Nucleus accumbens (tissue), 56 donors: Measurements from ENCODE around the gene CUBN.
"Not testable (repeated sequence)": the region's sequence is repeated elsewhere in the genome, so short reads cannot be mapped to it uniquely, and the experiment has no call there.

Experiments used
- DNase-seq, 56 donors: peaks; one replicate each; lab custom pipeline; 2025; lab: John Stamatoyannopoulos, UW

Gene CUBN

DNA sequence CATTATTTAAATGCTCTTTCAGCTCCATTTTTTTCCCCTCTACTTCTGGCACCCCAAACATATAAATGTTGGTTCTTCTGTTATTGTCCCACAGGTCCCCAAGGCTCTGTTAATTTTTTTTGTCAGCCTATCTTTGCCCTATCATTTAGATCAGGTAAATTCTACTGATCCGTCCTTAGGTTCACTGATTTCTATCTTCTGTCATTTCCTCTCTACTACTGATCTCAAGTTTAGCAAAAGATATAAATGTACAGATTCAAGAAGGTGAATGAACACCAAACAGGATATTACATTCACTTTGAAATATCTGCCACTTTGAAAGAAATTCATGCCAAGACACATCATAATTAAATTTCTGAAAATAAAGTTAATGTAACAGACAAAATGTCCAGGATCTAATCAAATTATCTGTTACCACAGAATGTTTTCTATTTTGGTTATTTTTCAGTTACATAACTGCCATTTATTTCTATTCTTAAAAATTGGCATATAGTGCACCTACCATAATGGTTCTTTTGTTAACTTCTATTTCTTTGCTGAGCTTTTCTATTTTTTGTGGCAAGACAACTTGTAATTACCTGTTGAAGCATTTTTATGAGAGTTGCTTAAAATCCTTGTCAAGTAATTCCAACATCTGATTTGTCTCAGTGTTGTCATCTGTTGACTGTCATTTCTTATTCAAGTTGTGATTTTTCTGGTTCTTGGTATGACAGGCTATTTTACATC lies 12.1 kb upstream of the CUBN start:
- DNase-seq, result no peak

DNA sequence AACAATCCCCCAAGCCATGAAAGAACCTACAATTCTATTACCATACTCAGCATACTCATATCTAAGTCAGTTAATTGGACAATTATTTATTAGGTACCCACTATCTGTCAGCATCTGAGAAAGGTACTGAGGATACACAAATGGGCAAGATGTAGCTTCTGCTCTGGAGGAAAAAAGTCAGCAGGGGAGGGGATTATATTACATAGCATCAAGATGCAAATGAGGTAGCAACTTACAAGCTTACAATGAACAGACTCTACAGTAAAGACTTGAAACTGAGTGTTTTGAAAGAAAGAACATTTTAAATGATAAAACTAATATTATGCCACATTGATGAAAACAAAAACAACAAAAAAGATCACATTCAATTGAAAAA lies 10.8 kb upstream of the CUBN start:
- no peak for DNase-seq

DNA sequence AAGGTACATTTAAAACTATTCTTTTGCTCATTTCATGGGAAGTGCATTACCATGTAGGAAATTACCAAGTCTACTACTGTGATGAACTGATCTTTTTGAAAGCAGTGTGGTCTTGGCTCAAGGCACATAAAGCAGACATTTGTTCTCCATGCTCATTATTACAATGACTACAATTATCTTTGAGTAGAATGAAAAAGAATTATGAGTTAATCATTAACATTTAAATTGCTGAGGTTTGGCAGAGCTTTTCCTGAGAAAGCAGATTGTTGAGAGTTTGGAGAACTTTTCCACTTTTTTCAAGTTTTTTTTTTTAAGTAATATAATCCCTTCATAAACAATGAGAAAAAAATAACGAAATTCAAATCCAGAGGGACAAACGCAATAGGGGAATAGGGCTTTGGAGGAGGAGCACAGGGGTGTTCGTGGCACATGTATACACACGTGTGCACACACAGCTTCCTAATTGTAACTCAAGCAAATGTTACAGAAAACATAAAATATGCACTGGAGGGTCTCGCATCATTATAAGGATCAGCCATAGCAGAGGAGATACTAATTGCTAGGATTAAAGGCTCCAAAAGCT lies 8.9 kb upstream of the CUBN start:
- DNase-seq, result no peak

DNA sequence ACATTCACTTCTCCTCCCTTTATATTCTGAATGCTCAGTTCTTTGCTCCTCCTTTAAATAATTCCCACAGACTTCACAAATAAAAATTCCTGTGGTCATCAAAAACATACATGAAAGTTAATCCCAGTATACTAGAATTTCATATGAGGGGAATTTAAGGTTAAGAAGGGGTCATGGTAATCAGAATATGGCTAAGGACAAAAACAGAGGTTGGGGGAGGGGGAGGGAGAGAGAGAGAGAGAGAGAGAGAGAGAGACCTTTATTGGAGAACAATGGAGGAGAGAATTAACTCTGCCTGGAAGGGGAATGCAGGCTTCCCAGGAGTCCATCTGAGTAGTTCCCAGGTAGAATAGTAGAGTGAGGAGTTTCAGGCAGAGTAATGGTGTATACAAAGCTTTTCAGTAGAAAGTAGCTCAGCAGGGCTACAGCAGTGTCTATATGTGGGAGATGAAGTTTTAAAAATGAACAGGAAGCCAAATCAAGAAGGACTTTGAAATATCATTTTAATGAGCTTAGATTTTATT lies 5.2 kb upstream of the CUBN start:
- no peak for DNase-seq

DNA sequence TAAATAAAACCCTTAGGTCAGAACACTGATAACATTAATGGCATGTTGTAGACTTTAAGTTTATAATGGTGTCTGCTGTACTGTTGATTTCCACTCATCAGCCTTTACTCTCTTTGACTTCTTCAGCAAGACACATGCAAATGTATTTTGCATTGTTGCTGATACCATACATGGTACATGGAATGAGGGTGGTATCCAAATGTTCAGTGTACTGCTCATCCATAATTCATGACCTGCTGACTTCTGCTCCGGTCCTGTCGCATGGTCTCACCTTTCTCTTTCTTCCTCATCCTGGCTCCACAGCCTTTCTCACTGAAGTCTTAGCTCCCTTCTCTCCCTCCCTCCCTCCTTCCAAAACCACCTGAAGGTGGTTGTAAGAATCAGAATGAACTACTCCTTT lies 4.7 kb upstream of the CUBN start:
- DNase-seq, result no peak

DNA sequence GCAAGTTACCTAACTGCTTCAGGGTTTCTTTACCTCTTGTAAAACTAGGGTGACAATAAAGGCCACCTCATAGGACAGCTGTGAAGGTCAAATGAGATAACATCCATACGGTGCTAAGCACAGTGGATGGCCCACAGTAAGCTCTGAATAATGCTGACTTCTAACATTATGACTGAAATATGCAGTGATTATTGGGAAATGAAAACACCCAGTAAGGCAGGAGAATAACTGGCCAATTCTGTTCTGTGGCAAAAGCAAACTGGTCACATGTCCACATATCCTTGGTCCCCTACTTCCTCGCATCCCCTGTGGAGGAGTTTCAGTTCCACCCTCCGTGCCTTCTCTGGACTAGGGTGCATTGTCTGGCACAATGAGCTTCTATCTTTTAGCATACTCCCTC lies 1.4 kb downstream of the CUBN start:
- no peak for DNase-seq

GRCh38 chr10:17126327-17126726 lies 3.3 kb downstream of the CUBN start:
- no peak for DNase-seq

GRCh38 chr10:17125206-17125893 lies 4.3 kb downstream of the CUBN start:
- DNase-seq, result no peak

- DNase-seq, result no peak
Measured at GRCh38 chr10:17123961-17124360, 5.7 kb downstream of the CUBN start.

DNA sequence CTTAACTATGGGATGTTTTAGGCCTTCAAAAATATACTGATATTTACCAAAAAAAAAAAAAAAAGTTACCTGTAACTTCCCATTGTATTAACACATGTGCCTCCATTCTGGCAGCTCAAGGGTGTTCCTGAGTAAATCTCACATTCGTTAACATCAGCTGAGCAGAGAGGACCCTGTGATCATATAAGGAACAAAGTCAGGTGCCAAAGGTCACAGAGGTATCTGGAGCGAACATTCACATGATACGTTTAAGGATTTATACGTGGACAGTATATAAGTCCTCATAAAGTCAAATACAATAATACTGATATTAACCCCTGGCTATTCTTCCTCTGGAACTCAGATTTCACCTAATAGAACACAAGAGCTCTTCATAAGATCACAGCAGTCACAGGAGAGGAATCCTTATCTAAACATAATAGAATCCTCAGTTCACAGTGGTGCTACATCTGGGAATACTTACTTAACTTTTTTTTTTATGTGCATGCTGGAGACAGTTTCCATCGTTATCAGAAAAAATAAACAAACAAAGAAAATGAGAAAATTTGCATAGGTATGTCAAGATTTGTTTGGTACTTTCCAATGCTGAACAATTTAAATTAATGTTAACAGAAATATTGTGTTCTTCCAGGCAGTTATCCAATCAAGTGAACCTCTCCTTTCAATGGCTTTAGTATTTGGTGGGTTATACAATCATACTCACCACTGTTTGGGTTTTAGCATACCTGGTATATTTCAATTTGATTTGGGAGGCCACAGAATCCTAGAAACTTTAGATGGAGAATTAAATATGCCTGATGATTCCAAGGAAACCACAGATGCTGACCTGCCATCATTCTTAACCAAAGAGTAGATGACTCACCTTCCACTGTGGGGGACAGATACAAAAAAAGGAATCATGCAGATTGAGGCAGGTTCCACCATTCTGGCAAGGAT lies 6.6 kb downstream of the CUBN start:
- no peak for DNase-seq

GRCh38 chr10:17122052-17122451 lies 7.6 kb downstream of the CUBN start:
- DNase-seq, result no peak

DNA sequence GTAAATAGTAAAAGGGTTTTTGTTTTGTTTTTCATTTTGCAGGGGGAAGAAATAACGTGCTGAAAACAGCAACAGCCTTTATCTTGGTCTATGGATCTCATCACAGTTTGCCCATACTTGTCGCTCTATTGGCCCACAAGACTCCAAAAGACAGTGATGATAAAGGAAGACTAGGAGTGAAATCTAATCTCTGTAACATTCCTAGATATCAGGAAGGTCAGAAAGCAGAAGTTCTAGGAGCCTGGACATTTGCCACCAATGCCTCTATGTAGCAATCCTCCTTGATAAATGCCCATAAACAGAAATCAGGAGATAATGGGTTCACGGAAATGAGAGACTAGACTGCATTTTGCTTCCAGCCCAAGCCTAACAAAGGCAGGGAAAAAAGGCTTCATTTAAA lies 8.9 kb downstream of the CUBN start:
- DNase-seq, result no peak

- no peak for DNase-seq
Measured at GRCh38 chr10:17119845-17120244, 9.8 kb downstream of the CUBN start.

DNA sequence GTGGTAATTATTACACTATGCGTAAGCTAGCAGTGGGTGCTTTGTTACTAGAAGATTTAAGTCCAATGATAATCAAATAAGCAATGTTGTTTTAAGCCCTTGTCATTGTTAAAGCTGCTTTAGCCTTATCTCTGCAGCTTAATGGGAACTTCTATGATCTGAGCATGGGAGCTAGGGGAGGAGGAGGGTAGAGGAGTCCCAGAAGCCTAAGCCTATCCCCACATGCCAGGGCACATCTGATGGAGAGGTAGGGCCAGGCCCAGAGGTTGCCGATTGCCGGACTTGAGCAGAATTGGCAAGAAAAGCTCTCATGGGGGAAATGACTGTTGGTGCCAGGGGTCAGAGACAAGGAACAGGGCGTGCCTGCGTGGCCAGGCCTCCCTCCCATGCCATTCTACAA lies 13.4 kb downstream of the CUBN start:
- no peak for DNase-seq

- no peak for DNase-seq
Measured at GRCh38 chr10:17115683-17116082, 13.9 kb downstream of the CUBN start.

- DNase-seq, result not testable (repeated sequence)
Measured at GRCh38 chr10:17114878-17115444, 14.7 kb downstream of the CUBN start.

DNA sequence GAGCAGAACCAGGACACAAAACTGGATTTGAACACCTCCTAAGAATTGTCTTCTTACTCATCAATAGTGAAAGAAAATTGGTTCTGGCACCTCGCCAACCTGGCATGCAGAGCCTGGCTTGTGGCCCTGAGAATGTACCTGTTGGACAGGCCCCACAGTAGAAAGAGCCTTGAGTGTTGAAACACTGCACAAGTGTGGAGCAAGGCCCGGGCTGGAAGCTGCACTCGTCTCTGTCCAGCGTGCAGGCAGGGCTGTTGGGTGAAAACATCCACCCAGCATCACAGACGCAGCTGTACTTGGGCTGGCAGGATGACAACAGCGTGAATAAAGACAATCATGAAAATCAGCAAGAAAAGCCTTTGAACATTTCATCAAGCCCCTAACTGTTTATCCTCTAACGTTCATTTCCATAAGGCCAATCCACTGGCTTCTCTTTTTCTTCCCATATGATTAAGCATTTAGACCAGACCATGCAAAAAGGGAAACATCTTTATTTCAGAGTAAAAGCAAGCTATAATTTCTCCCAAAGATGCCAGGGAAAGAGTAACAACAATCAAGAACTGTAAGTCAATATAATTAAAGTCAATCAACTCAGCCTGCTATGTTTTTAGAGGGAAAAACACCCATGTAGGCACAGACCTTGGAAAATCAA lies 15.6 kb downstream of the CUBN start:
- DNase-seq, result peak in 11 of 56 donors; percentile 1 to 46 (median 12)

DNA sequence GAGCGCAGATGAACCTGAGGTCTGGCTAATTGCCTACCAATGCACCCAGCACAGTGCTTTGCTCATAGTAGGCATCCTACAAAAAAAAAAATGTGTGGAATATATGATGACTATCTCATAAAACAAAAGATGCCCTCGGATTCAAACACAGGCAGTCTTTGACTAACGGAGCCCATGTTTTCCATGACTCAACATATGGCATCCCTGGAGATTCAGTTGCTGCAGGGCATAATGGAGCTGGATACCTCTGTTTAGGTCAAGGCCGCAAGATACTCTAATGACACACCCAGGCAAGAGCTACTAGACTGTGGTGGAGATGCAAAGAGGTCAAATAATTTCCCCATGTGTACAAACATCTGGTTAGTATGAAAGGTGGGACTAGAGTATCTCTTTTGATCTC lies 16.3 kb downstream of the CUBN start:
- no peak for DNase-seq

DNA sequence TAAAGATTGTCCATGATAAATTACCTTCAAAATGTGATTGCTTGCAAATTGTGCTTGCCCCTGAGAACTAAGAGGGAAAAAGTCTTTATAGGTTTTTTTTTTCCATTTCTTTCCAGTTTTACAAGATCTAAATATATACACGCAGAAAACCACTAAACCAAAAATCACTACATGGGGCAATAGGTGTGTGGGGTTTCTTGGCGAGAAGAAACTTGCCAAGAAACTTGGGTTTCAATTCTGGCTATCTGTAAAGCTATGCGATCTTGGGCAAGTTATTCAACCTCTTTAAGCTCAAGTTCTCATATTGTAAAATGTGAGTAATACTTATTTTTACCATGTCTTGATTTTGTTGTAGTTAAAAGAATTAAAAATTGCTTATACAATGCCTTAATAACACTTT lies 17.0 kb downstream of the CUBN start:
- no peak for DNase-seq
